GM19025 (cell line): ENCODE data around the gene CALML6.

Experiments used
- ATAC-seq: cut with Tn5 transposase; IDR thresholded peaks from one replicate; pipeline ENCODE4 v1.9.1; 2021; ENCODE audit warnings: mild to moderate bottlenecking, low read depth, moderate library complexity; ENCODE audit not compliant: unreplicated experiment

Gene CALML6

GRCh38 chr1:1941211-1941841, 26.3 kb downstream of the CALML6 start:
- no peak for ATAC-seq

DNA sequence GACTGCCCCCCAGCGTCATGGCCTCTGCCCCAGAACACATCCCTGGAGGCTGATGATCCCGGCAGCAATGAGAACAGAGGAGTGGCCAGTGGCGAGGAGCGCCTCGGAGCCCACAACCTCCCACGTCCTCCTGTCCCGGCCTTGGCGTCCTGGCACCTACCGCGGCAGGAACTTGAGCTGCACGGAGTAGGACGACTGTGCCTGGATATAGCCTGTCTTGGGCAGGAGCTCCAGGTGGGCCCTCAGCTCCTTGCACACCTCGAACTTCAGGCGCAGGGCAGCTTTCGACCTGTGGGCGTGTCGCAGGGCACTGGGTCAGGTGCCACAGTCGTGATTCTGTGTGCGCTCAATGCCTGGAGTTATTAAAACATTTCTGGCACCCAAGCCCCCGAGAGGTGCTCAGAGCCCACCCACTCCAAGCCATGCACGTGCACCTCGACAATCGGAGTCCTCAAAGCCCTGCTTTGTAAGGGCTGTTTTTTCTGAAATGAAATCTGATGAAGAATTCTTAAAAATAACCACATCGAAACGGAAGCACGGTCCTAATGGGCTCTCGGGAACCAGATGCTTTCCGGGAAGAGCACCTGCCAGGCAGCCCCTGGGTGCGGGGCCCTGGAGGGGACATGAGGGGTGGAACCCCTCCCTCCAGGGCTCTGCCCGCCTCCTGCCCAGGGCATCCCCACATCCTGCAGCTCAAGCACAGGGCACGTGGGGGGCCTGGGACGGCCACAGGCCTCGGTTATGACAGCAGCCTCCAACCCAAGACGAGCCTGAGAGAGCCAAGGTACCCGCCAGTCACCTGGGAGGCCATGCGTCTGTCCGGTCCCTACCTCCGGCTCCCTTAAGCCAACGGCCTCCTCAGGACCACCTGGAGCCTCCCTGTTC, 27.1 kb downstream of the CALML6 start:
- ATAC-seq = no peak

GRCh38 chr1:1942753-1943656, 27.9 kb downstream of the CALML6 start:
- ATAC-seq = no peak

DNA sequence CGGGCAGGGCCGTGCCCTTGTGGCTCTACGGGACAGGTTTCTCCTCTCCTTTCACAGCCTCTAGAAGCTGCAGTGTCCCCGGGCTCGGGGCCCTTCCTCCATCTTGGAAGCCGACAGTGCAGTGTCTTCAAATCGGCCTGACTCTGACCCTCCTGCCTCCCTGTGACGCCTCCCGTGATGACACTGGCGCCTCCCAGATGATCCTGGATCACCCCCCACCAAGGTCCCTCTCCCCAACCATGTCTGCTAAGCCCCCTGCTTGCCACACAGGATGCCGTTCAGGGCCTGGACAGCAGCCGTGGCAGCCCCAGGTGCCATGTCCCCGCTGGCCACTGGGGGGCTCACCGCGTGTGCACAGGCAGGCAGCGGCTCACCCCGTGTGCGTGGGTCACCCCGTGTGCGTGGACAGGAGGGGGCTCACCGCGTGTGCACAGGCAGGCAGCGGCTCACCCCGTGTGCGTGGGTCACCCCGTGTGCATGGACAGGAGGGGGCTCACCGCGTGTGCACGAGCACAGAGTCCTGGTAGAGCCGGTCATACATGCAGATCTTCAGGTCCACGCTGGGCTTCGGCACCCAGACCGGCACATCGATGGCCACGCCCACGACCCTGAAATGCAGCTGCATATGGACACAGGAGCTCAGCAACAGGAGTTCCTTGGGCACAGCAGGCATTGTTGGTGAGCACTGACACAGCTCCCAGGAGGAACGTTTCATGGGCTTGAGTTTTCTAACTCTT, 28.9 kb downstream of the CALML6 start:
- ATAC-seq = no peak

DNA sequence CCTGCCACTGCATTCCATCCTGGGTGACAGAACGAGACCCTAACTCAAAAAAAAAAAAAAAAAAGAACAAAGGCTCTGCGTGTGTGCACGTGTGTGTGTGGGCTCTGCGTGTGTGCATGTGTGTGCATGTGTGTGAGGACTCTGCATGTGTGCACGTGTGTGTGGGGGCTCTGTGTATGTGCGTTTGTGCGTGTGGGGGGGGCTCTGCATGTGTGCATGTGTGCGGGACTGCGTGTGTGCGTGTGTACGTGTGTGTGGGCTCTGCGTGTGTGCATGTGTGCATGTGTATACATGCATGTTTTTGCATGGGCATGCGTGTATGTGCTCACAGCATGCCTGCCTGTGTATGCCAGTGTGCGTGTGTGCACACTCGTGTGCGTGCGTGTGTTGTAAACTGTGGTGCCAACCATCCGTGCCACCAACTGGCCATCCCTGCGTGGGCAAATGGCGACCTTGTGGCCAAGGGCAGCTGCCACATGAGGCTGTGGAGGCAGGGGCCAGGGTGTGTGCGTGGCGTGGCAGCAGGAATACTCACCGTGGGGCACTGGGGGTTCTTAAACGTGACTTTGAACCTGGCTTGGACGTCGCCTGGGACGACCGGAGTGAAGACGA, 30.8 kb downstream of the CALML6 start:
- no peak for ATAC-seq

GRCh38 chr1:1946540-1946939, 31.5 kb downstream of the CALML6 start:
- no peak for ATAC-seq

- ATAC-seq = no peak
These were observed 32.4 kb downstream of the CALML6 start for GRCh38 chr1:1947493-1947892.

DNA sequence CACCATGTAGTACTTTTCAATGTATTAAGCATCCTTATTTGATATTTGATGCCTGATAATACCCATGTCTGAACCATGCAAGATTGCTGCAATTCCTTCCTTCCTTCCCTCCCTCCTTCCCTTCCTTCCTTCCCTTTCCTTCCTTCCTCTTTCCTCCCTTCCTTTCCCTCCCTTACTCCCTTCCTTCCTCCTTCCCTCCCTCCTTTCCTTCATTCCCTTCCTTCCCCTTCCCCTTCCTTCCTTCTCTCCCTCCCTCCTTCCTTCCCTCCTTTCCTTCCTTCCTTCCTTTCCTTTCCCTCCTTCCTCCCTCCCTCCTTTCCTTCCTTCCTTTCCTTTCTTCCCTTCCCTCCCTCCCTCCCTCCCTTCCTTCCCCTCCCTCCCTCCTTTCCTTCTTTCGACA, 33.7 kb downstream of the CALML6 start:
- no peak for ATAC-seq

- no peak for ATAC-seq
These were observed 35.9 kb downstream of the CALML6 start for GRCh38 chr1:1950940-1951339.

- no peak for ATAC-seq
These were observed 39.0 kb downstream of the CALML6 start for GRCh38 chr1:1954015-1954414.

GRCh38 chr1:1954831-1955441, 39.9 kb downstream of the CALML6 start:
- no peak for ATAC-seq

DNA sequence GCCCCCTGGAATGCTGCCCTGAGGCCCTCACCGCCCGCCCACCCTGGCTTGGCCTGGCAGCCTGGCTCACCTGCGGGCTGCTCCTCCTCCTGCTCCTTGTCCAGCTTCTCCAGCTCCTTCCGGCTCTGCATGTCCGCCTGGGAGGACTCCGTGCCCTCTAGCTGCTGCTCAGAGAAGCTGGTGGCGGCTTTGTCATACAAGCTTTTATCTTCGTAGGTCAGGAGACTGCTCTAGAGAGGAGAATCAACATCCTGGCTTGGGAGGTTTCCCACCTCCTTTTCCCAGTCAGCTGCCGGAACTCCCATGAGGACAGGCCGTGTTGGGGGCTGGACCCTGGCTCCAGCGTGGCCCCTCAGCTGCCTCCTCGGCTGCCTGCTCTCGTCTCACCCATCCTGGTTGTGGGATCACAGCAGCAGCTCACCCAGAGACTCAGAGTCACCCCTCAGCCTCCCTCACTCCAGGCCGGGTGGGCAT, 40.6 kb downstream of the CALML6 start:
- ATAC-seq = no peak

- no peak for ATAC-seq
These were observed 41.0 kb downstream of the CALML6 start for GRCh38 chr1:1956101-1956500.

- no peak for ATAC-seq
These were observed 41.8 kb downstream of the CALML6 start for GRCh38 chr1:1956586-1957532.

DNA sequence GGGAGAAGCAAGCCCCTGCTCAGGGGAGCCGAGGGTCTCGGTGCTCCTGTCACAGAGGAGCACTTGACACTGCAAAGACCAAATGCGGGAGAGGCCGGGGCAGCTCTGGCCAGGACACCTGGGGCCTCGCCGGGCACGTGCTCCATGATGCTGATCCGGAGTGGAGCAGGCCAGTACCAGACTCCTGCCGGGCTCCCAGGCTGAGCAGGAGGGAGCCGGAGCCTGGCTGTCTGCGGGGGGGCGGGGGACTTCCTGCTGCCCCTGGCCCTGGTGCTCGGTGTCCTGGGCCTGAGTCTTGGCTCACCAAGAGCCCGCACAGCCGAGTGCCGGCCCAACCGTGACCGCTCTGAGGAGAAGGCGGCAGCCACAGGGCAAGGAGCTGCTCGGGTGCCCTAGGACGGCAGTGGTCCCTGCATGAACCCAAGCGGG, 42.5 kb downstream of the CALML6 start:
- ATAC-seq = no peak

DNA sequence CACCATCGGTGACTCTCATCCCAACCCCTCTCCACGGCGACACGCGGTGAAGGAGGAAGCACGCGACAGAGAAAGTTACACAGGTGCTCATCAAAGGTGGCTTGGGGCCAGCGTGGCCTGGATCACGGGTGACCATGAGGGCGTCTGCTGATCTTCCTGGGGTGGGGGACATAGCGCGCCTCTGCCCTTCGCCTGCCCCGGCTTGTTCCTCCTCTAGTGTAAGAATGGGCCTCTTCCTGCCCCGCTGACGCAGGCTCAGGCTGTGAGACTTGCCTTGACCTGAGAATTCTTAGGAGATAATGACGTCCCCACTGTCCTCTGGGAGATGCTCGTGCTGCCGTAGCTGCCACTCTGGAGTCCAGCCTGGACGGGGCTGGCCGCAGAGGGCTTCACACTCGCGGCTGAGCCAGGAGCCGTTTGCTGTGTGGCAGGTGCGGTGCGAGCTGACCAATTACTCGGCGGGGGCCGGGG, 43.0 kb downstream of the CALML6 start:
- no peak for ATAC-seq

DNA sequence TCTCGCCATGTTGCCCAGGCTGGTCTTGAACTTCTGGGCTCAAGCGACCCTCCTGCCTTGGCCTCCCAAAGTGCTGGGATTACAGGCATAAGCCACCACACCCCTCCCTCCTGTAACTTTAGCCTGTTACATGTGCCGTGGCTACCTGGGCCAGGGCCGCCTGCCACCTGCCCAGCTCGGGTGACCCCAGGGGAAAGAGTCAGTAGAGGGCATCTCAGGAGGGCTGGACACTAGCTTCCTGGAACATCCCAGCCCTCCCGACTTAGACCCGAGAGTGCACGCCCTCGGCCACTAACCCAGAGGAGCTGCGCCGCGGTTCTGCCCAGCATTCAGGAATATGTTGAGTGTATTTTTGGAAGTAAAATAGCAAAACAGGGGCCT, 44.4 kb downstream of the CALML6 start:
- ATAC-seq = no peak

- ATAC-seq = no peak
These were observed 44.9 kb downstream of the CALML6 start for GRCh38 chr1:1959840-1960479.
